T-helper 2 cell treated with Interferon-gamma antibody and Interleukin-4, amounts not matched to agents 5 μg/mL and 100 μg/mL, for 36 hours (primary cell): ENCODE results near the gene EHMT2.
A peak's percentile ranks its signal among the peaks of the same experiment; 100 is the strongest.
"Not testable (repeated sequence)": the region's sequence is repeated elsewhere in the genome, so short reads cannot be mapped to it uniquely, and the experiment has no call there.

Experiments used
- DNase-seq: peaks from one replicate; pipeline ENCODE4 v3.0.0; 2021; ENCODE audit warnings: low spot score
- H3K27ac Mint-ChIP-seq: one replicate; pipeline ENCODE4 v1.8.0; 2021; ENCODE audit warnings: mild to moderate bottlenecking, mixed read lengths
- H3K27me3 Mint-ChIP-seq: one replicate; pipeline ENCODE4 v1.8.0; 2021; ENCODE audit warnings: low read depth, mixed read lengths
- H3K36me3 Mint-ChIP-seq: one replicate; pipeline ENCODE4 v1.8.0; 2021; ENCODE audit warnings: low read depth, mixed read lengths
- H3K4me1 Mint-ChIP-seq: one replicate; pipeline ENCODE4 v1.8.0; 2021; ENCODE audit warnings: low read depth, mixed read lengths
- H3K4me3 Mint-ChIP-seq: one replicate; pipeline ENCODE4 v1.8.0; 2022; ENCODE audit warnings: mild to moderate bottlenecking, moderate library complexity, mixed read lengths
- H3K9me3 Mint-ChIP-seq: one replicate; pipeline ENCODE4 v1.8.0; 2021; ENCODE audit warnings: mixed read lengths

Gene EHMT2

GRCh38 chr6:31862344-31863235, 34.9 kb downstream of the EHMT2 start, which contains the start of gene NEU1:
Gene NEU1 (minus strand): TSS chr6:31862821. CDS start chr6:31862776, 45 bp downstream.
- H3K9me3 Mint-ChIP-seq: no peaks in the 10 kb centered on the region
- peak within 1 kb of the TSS; percentile 91 for H3K27ac Mint-ChIP-seq
- peaks cover 19% of the 10 kb centered on the region for H3K4me1 Mint-ChIP-seq
- peak within 1 kb of the TSS; percentile 99 for H3K4me3 Mint-ChIP-seq
- peak; percentile 99 for DNase-seq
- H3K27me3 Mint-ChIP-seq: no peaks in the 10 kb centered on the region
- peaks cover 7% of the 10 kb centered on the region for H3K36me3 Mint-ChIP-seq

DNA sequence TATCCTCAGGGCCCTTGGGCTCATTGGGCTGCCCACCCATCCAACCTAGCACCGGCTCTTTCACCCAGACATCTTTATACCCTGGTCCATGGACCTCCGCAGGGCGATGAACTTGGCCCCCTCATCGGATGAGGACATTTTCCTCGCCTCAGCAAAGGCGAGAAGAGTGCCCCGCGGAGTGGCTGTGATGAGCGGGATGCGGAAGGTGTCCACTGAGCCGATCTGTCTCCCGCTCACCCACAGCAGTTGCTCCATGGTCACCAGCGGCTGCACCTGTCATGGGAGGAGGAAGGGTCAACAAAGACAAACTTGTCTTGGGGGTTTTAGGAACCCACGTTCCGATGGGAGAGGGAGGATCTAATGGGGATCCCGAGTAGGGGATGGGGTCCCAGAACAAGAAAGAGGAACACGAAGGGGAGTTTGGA, 35.6 kb downstream of the EHMT2 start:
- Mint-ChIP-seq H3K27ac (peak overlapping the region; percentile 91), H3K36me3 (peaks cover 7% of the 10 kb centered on the region), H3K27me3 (no peaks in the 10 kb centered on the region), H3K4me3 (peak overlapping the region; percentile 99), H3K4me1 (peaks cover 19% of the 10 kb centered on the region), H3K9me3 (no peaks in the 10 kb centered on the region)
- no peak for DNase-seq

DNA sequence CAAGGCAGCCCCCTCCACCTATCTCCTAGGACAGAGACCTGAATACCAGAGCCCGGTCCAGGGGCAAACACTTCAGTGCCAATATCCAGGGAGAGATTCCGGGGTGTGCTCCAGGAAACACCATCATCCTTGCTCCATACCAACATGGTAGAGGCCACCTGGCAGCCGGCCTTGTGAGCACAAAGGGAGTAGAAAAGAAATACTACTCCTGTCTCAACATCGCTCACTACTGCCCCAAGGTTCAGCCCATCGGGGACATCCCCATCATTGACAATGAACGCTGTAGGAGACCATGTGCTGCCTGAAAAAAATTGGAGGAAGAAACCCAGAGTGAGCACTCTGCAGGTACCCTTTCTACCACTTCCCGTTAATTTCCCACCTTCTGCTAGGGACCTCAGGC, 36.3 kb downstream of the EHMT2 start:
- Mint-ChIP-seq H3K4me1 (peaks cover 19% of the 10 kb centered on the region), H3K36me3 (peaks cover 7% of the 10 kb centered on the region), H3K4me3 (peak overlapping the region; percentile 99), H3K9me3 (no peaks in the 10 kb centered on the region), H3K27ac (no peak overlapping the region), H3K27me3 (no peaks in the 10 kb centered on the region)
- DNase-seq: no peak

DNA sequence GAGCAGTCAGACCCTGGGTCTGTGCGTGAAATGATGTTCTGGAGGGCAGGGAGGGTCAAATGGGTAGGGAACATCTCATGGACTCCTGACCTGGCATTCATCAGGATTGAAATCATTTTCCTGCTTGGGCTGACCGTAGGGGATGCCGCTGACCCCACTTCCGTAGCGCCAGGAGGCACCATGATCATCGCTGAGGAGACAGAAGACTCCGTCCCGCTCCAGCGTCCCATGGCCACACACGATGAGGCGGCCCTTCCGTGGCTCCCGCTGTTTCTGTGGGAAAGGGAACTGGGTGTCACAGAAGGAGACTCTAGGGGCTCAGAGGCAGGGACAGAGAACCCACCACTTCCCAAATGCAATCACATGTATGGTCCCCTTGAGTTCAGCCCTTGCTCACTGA, 37.1 kb downstream of the EHMT2 start:
- Mint-ChIP-seq H3K4me3 (no peak overlapping the region), H3K4me1 (peaks cover 19% of the 10 kb centered on the region), H3K36me3 (peaks cover 7% of the 10 kb centered on the region), H3K27me3 (no peaks in the 10 kb centered on the region), H3K9me3 (no peaks in the 10 kb centered on the region), H3K27ac (no peak overlapping the region)
- DNase-seq: no peak

DNA sequence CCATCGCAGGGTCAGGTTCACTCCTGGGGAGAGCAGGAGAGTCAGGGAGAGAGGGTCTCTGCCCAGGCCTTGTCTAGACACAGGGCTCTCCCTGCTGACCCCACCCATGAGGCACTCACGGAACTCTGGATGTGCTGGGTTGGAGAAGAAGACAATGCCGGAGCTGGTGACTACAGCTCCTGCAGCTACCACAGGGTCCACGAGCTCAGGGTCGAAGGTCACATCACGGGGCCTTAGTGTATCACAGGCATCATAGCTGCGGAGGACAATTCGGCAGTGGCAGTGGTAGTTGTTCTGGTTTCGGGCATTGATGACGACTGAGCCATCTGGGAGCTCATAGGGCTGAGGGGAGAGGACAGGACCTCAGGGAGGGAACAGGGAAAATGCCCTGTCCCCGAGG, 37.6 kb downstream of the EHMT2 start:
- Mint-ChIP-seq H3K27ac (no peak overlapping the region), H3K36me3 (peaks cover 7% of the 10 kb centered on the region), H3K27me3 (no peaks in the 10 kb centered on the region), H3K4me3 (no peak overlapping the region), H3K9me3 (no peaks in the 10 kb centered on the region), H3K4me1 (peaks cover 17% of the 10 kb centered on the region)
- no peak for DNase-seq

GRCh38 chr6:31858707-31859106, 38.8 kb downstream of the EHMT2 start:
- H3K4me3 Mint-ChIP-seq: no peak overlapping the region
- H3K9me3 Mint-ChIP-seq: no peaks in the 10 kb centered on the region
- H3K36me3 Mint-ChIP-seq: peaks cover 7% of the 10 kb centered on the region
- no peak overlapping the region for H3K27ac Mint-ChIP-seq
- peaks cover 13% of the 10 kb centered on the region for H3K4me1 Mint-ChIP-seq
- no peaks in the 10 kb centered on the region for H3K27me3 Mint-ChIP-seq
- no peak for DNase-seq

GRCh38 chr6:31857774-31858173, 39.7 kb downstream of the EHMT2 start:
- not testable (repeated sequence) for DNase-seq, H3K27ac Mint-ChIP-seq
- peaks cover 11% of the 10 kb centered on the region for H3K4me1 Mint-ChIP-seq

GRCh38 chr6:31851980-31852718, 45.3 kb downstream of the EHMT2 start:
- H3K4me3 Mint-ChIP-seq, H3K9me3 Mint-ChIP-seq, H3K4me1 Mint-ChIP-seq, DNase-seq, H3K36me3 Mint-ChIP-seq, H3K27me3 Mint-ChIP-seq, H3K27ac Mint-ChIP-seq: not testable (repeated sequence)

More at GRCh38 chr6:31857774-31858173, 39.7 kb downstream of the EHMT2 start:
- not testable (repeated sequence) for H3K9me3 Mint-ChIP-seq, H3K27me3 Mint-ChIP-seq, H3K36me3 Mint-ChIP-seq, H3K4me3 Mint-ChIP-seq

DNA sequence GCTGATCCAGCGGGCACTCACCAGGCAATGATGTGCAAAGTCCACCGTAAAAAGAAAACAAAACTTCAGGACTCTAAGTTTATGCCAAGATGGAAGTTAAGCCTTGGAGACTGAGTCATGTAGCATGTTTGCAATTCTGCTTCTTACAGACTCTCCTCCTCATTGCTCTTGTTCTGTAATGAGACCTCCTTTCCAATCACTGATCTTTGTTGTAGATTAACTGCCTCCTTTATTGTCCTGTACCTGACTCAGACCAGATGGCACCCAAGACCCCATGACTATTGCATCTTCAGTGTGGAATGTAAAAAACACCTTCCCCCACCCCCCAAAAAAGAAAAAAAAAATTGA, 46.0 kb downstream of the EHMT2 start:
- H3K27me3 Mint-ChIP-seq: no peaks in the 10 kb centered on the region
- H3K9me3 Mint-ChIP-seq: peaks cover 7% of the 10 kb centered on the region
- no peak overlapping the region for H3K4me3 Mint-ChIP-seq
- H3K27ac Mint-ChIP-seq: no peak overlapping the region
- H3K4me1 Mint-ChIP-seq: no peaks in the 10 kb centered on the region
- H3K36me3 Mint-ChIP-seq: peaks cover 4% of the 10 kb centered on the region
- DNase-seq: no peak

DNA sequence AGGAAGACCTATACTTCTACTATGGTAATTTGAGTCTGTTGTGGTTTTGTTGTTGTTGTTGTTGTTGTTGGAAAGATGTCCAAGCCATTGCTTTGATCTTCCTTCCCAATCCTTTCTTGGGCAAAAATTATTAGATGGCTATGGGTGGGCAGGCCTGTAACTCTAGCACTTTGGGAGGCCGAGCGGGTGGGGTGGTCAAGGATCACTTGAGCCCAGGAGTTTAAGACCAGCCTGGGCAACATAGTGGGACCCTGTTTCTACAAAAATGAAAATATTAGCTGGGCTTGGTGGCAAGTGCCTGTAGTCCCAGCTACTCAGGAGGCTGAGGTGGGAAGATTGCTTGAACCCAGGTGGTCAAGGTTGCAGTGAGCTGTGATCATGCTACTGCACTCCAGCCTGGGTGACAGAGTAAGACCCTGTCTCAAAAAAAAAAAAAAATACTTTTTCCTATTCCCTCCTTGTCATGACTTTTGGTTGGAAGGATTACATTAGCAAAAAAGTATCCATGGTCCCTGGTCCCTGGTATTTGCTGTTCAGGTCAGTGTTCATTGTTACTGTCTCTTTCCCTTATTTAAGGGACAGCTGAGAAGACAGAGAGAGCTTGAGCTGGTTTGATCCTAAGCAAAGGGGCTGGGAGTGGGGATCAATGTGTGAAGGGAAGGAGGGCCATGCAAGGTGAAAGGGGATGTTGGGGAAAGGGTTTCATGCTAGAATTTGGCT, 46.6 kb downstream of the EHMT2 start:
- Mint-ChIP-seq H3K4me3 (no peak overlapping the region), H3K27me3 (no peaks in the 10 kb centered on the region), H3K4me1 (no peaks in the 10 kb centered on the region), H3K9me3 (peaks cover 7% of the 10 kb centered on the region), H3K36me3 (peaks cover 4% of the 10 kb centered on the region), H3K27ac (no peak overlapping the region)
- no peak for DNase-seq

- Mint-ChIP-seq H3K27me3 (no peaks in the 10 kb centered on the region), H3K4me3 (no peak overlapping the region), H3K4me1 (no peaks in the 10 kb centered on the region), H3K36me3 (peaks cover under 1% of the 10 kb centered on the region), H3K27ac (no peak overlapping the region), H3K9me3 (peaks cover 1% of the 10 kb centered on the region)
- no peak for DNase-seq
Measured at GRCh38 chr6:31847276-31847978, 50.1 kb downstream of the EHMT2 start.

GRCh38 chr6:31844507-31844906, 53.0 kb downstream of the EHMT2 start:
- H3K36me3 Mint-ChIP-seq: peaks cover 21% of the 10 kb centered on the region
- no peak overlapping the region for H3K27ac Mint-ChIP-seq
- DNase-seq: no peak
- H3K9me3 Mint-ChIP-seq: no peaks in the 10 kb centered on the region
- H3K27me3 Mint-ChIP-seq: no peaks in the 10 kb centered on the region
- no peak overlapping the region for H3K4me3 Mint-ChIP-seq
- H3K4me1 Mint-ChIP-seq: peaks cover 2% of the 10 kb centered on the region

GRCh38 chr6:31842053-31842452, 55.4 kb downstream of the EHMT2 start:
- H3K4me3 Mint-ChIP-seq: no peak overlapping the region
- H3K27me3 Mint-ChIP-seq: no peaks in the 10 kb centered on the region
- peaks cover 43% of the 10 kb centered on the region for H3K36me3 Mint-ChIP-seq
- H3K9me3 Mint-ChIP-seq: no peaks in the 10 kb centered on the region
- H3K27ac Mint-ChIP-seq: no peak overlapping the region
- H3K4me1 Mint-ChIP-seq: peaks cover 15% of the 10 kb centered on the region
- no peak for DNase-seq
